PFSK-1 (cell line): ENCODE results near the gene GLCE.

Experiments
- FOXP2 ChIP-seq: optimal IDR thresholded peaks from 2 replicates; pipeline ENCODE3; 2011; ENCODE audit warnings: borderline replicate concordance, control low read depth, inconsistent platforms; ENCODE audit not compliant: insufficient read depth; ENCODE audit errors: extremely low read length, extremely low read depth
- POLR2AphosphoS5 ChIP-seq: IDR thresholded peaks from 2 replicates; pipeline ENCODE4 v1.6.1; 2012; ENCODE audit warnings: low read depth, mild to moderate bottlenecking, control low read depth, low read length, moderate library complexity
- REST ChIP-seq, 2 experiments: IDR thresholded peaks; 2 replicates each; pipeline versions ENCODE4 v1.6.1 to v1.8.0; 2011 to 2012; ENCODE audit warnings: low read depth in 2 of 2, low read length in 2 of 2, control low read depth in 1 of 2, inconsistent platforms in 1 of 2, mild to moderate bottlenecking in 1 of 2, moderate library complexity in 1 of 2; ENCODE audit not compliant: insufficient read depth in 1 of 2
- SIN3A ChIP-seq: IDR thresholded peaks from 2 replicates; pipeline ENCODE4 v1.6.1; 2012; ENCODE audit warnings: mild to moderate bottlenecking, low read length, moderate library complexity, borderline replicate concordance; ENCODE audit not compliant: insufficient read depth
- TAF1 ChIP-seq: IDR thresholded peaks from 2 replicates; pipeline ENCODE4 v1.6.1; 2012; ENCODE audit warnings: low read length, control low read depth, borderline replicate concordance; ENCODE audit not compliant: insufficient read depth

Gene GLCE

GRCh38 chr15:69237718-69238117 lies 77.3 kb downstream of the GLCE start:
- TF ChIP-seq FOXP2: no peak
- no peak for TF ChIP-seq POLR2AphosphoS5
- no peak for TF ChIP-seq TAF1
- TF ChIP-seq REST (IDR thresholded peaks at IDR 0.05; ENCODE audit: insufficient read depth in 1 of 2, low read depth in 2 of 2, low read length in 2 of 2): no peak
- no peak for TF ChIP-seq SIN3A

- no peak for TF ChIP-seq TAF1
These were observed 84.4 kb downstream of the GLCE start for GRCh38 chr15:69244798-69245197.

- TF ChIP-seq POLR2AphosphoS5 (no peak), SIN3A (no peak), TAF1 (no peak), REST (IDR thresholded peaks at IDR 0.05; ENCODE audit: insufficient read depth in 1 of 2, low read depth in 2 of 2, low read length in 2 of 2) (no peak), FOXP2 (no peak)
These were observed 92.7 kb downstream of the GLCE start for GRCh38 chr15:69253156-69253555.

- no peak for TF ChIP-seq REST (IDR thresholded peaks at IDR 0.05; ENCODE audit: insufficient read depth in 1 of 2, low read depth in 2 of 2, low read length in 2 of 2)
- TF ChIP-seq POLR2AphosphoS5: no peak
- no peak for TF ChIP-seq SIN3A
- no peak for TF ChIP-seq TAF1
- TF ChIP-seq FOXP2: no peak
These were observed 105.0 kb downstream of the GLCE start for GRCh38 chr15:69265347-69265955.

- TF ChIP-seq SIN3A (no peak), FOXP2 (no peak), TAF1 (no peak), REST (IDR thresholded peaks at IDR 0.05; ENCODE audit: insufficient read depth in 1 of 2, low read depth in 2 of 2, low read length in 2 of 2) (no peak), POLR2AphosphoS5 (no peak)
These were observed 110.8 kb downstream of the GLCE start for GRCh38 chr15:69271217-69271616.
